NOMO-1 (cell line): ENCODE results near the gene KCTD13.
"Not testable (repeated sequence)": the region's sequence is repeated elsewhere in the genome, so short reads cannot be mapped to it uniquely, and the experiment has no call there.

Experiments
- DNase-seq, 2 experiments: peaks; one replicate each; lab custom pipeline; 2025; ENCODE audit not compliant: unreplicated experiment in 2 of 2; lab: John Stamatoyannopoulos, UW

Gene KCTD13

GRCh38 chr16:29883987-29884386, 42.0 kb downstream of the KCTD13 start:
- no peak for DNase-seq

DNA sequence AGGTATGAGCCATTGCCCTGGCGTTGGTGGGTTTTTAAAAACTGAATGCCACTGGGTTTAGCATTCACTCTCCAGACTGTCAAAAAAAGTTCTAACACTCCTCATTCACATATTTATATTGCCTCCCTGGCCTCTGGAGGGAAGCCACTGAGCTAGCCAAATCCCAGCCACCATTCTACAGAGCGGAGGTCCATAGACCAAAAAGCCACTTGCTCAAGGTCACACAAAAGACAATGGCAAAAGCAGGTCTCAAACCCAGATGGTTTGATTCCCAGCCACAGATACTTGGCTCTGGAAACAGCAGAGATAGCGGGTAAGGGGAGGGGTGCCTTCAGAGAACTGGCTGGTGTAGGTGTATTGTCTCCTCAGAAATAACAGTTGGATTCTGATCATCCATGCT, 45.0 kb downstream of the KCTD13 start:
- DNase-seq, result no peak

DNA sequence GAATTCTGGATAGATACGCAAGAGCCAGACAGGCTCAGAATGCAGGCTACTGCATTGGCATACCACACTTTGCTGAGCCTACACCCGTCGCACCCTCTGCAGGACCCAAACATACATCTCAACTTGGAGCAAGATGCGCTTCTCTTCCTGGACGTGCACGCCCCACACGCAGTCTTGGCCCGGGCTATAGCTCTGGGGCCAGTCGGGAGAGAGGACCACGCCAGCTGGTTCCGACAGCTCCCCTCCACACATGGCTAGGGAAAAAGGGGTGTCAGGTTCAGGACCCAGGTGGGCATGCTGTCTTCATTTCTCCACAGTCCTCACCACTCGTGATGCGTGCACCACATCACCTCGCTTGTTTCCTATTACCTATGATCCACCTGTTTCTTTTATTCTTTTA, 47.9 kb downstream of the KCTD13 start:
- no peak for DNase-seq

GRCh38 chr16:29877266-29877961, 48.6 kb downstream of the KCTD13 start:
- DNase-seq, result no peak

DNA sequence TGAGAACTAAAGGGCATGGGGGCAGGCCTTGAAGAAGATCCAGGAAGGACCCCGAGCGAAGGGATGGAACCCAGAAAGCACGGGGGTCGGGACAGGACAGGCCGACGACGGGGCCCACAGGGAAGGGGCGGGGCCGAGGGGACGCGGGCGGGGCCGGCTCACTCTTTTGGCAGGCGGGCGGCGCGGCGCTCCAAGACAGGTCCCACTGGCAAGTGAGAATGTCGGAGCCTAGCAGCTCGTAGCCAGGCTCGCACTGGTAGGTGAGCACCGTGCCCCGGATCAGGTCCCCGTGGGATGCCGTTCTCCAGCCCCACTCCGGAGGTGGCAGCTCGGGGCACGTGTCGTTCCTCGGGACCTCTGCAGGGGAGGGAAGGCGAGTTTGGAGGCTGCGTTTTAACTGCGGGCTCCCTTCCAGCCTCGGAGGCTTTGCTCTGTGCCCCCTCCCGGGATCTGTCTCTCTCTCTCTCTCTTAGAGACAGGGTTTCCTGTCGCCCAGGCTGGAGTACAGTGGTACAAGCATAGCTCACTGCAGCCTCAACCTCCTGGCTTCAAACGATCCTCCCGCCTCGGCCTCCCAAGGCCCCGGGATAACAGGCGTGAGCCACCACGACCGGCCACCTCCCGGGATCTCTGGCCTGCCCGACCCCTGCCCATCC, 49.3 kb downstream of the KCTD13 start:
- no peak for DNase-seq

DNA sequence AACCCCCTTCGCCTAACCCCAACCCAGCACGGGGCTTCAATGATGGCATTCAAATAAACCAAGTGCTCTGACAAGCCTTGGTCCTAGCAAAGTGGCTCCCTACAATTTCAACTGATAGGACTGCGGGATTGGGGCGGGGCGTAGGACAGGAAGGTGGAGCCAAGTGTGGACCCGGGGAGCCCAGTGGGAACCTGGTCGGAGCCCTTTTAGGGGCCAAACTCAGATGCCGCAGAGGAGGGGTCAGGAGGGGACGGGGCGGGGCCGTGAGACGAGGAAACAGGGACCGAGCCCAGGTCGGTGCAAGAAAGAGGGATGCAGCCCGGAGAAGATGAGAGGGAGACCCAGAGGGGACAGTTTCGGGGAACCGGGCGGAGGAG, 49.8 kb downstream of the KCTD13 start:
- no peak for DNase-seq

DNA sequence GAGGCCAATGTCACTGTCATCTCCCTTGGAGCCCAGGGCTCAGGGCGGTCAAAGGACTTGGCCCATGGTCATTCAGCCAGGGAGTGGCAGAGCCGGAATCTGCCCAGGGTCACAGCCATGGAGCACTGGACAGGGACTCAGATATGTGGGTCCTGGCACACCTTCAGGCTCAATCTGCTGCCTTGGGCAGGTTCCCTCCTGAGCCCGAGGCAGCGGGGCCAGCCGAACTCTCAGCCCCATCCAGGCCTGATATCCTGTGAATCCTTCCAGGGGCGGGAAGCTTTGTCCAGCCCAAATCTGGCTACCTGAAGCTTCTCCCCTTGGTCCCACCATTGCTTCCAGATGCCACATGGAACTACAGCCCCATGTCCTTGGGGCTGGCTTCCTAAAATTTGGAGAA, 50.8 kb downstream of the KCTD13 start:
- no peak for DNase-seq

GRCh38 chr16:29873319-29873718, 52.7 kb downstream of the KCTD13 start:
- no peak for DNase-seq

DNA sequence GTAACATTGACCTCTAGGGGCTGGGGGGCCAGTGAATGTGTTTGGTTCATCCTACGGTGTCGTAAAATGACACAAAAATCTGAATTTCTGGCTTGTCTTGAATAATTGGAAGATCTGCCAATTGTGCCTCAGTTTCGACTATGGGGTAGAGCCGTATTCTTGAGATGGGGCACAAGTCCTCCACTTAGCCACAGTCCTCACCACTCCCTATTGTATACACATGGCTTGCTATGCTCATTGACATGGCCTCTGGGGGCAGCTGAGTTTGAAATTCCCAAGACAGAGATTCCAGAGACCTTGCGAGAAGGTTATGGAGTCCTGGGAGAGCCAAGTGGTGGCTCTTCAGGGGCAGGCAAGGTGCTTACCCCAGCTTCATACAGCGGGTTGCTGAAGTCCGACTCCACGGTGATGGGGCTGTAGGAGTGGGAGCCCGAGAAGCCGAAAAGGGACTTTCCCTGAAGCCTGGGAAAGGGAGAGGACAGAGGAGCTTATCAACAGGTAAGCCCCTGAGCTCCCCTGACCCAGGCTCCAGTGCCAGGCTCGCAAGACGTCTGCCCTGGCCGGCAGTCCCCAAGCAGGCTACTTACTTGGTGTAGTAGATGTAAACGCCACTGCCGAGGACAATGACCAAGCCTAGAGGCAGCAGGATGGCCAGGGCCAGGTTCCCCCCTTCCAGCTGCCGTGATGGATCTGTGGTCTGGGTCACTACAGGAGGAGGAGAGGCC, 54.0 kb downstream of the KCTD13 start:
- DNase-seq, result no peak

DNA sequence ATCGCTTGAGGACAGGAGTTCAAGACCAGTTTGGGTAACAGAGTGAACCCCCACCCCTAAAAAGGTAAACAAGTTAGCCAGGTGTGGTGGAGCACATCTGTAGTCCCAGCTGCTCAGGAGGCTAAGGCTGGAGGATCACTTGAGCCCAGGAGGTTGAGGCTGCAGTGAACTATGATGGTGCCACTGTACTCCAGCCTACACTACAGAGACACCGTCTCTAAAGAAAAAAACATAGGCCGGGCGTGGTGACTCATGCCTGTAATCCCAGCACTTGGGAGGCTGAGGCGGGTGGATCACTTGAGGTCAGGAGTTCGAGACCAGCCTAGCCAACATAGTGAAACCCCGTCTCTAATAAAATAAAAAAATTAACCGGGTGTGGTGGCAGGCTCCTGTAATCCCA, 57.0 kb downstream of the KCTD13 start:
- DNase-seq, result not testable (repeated sequence)

DNA sequence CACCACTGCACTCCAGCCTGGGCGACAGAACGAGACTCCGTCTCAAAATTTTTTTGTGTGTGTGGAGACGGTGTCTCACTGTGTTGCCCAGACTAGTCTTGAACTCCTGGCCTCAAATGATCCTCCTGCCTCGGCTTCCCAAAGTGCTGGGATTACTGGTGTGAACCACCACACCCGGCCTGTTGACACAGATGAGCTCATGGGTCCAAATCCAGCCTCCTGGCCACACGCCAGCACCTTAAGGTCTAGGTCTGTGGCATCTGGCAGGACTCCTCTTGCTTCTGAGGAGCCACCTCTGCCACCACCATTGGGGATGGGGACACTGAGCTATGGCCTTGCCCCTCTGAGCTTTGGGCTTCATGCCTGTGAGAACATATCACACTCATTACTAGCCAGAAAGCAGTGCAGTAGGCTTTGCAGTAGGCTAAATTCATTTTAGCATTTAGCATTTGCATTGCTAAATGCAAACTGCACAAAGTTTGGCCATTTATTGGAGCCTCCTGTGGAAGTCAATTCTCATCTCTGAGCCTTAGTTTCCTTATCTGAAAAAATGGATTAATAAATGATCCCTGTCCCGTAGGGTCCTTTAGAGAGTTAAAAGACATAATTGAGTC, 57.5 kb downstream of the KCTD13 start:
- no peak for DNase-seq

DNA sequence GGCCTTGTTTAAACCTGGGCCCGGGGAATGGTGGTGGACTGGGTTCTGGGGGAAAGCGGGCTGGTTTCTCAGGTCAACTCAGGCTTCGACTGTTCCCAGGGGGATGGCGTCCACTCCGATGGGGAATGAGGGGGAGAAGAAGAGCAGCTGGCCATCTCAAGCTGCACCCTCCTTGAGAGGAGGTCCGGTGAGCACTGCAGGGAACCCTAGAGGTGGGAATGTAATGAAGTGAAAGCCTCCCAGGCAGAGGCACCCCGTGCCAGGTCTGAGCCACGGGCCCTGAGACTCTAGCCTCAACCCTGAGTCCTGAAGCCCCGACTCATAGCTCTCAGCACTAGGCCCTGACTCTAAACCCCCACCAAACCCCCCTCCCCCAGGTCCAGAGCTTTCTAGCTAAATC, 61.8 kb downstream of the KCTD13 start:
- DNase-seq, result no peak

- DNase-seq, result no peak
Observed at GRCh38 chr16:29863669-29863984, 62.4 kb downstream of the KCTD13 start.

- DNase-seq, result peak; percentile 96 to 97
Observed at GRCh38 chr16:29862884-29863668, 63.0 kb downstream of the KCTD13 start, which contains the start of gene CDIPT. TSS of gene CDIPT (minus strand) at chr16:29863226. CDS start at chr16:29862857, 369 bp downstream.

- peak in 1 of 2 experiments; percentile 19 for DNase-seq
Observed at GRCh38 chr16:29862383-29862883, 63.6 kb downstream of the KCTD13 start.

DNA sequence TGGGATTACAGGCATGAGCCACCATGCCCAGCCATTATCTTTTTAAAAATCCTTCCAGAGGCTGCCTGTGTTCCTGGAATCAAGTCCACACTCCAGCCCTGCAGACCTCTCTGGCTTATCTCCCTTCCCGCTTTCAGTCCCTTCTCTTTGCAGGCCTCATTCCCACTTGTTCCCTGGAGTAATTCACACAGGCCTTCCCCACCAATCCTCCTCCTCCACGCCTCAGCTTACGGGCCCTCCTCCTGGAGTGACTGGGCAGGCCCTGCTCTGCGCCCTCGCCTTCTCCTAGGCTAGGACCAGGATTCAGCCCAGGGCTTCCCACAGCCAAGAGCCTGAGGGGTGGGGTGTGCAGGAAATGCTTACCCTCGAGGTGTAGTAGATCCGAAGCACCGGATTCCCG, 65.8 kb downstream of the KCTD13 start:
- DNase-seq, result no peak

GRCh38 chr16:29858974-29859373, 67.1 kb downstream of the KCTD13 start:
- DNase-seq, result no peak

DNA sequence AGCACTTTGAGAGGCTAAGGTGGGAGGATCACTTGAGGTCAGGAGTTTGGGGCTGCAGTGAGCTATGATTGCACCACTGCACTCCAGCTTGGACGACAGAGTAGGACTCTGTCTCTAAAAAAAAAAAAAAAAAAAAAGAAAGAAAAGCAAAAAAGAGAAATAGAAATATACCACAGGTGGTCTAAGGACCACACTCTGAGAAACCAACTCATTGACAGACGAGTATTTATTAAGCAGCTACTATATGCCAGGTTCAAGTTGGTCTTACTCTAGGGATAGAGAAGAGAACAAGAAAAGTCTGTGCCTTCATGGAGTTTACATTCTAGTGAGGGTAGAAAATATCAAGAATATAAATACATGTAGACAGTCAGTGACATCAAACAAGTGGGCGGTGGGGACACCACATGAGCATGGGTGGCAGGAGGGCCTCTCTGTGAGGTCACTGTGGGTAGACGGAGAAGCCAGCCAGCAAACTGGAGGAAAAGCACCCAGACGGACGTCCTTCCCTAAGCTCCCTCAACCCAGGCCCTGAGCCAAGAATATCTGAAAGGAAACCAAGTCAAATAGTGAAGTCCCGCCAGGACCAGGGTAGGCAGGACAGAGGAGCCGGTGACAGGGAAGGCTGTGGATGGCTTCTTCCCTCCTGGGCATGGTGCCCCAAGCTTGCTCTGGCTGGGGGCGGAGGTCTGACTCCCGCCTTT, 67.7 kb downstream of the KCTD13 start:
- DNase-seq, result no peak

DNA sequence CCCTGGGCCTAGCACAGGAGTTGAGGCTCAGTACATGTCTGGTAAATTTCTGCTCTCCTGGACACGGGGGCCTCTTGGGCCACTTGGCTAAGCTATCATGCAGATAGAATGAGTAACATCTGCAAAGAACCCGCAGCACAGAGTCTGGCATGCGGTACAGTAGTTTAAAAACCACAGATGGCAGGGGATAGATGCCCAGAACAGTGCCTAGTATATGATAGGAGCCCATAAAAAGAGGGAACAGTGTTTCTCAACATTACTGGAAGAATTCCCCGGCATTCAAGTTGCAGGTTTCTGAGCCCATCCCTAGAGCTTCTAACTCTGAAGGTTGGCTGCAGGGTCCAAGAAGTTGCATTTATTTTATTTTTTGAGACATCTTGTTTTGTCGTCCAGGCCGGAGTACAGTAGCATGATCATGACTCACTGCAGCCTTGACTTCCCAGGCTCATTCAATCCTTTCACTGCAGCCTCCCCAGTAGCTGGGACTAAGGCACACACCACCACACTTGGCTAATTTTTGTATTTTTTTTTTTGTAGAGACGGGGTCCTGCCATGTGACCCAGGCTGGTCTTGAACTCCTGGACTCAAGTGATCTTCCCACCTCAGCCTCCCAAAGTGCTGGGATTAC, 68.8 kb downstream of the KCTD13 start:
- DNase-seq, result no peak
